ENCODE results near the gene MRPS2.
"Not testable (repeated sequence)": the region's sequence is repeated elsewhere in the genome, so short reads cannot be mapped to it uniquely, and the experiment has no call there.

The MRPS2 gene

GRCh38 chr9:135458478-135458877 lies 42.0 kb upstream of the MRPS2 start:
- H3K4me3 ChIP-seq (ENCODE audit: control insufficient read depth in 1 of 7, extremely low read depth in 1 of 7, insufficient read depth in 4 of 7, low read depth in 2 of 7, low read length in 6 of 7); H3K27ac ChIP-seq (ENCODE audit: insufficient read depth in 1 of 2, low read depth in 1 of 2, low read length in 2 of 2, poor library complexity in 1 of 2, severe bottlenecking in 2 of 2); CTCF ChIA-PET; H3K9me3 ChIP-seq (ENCODE audit: control extremely low read depth in 1 of 5, control insufficient read depth in 4 of 5, insufficient read depth in 2 of 5, low read depth in 1 of 5, low read length in 4 of 5); DNase-seq; H3K4me1 ChIP-seq (ENCODE audit: control extremely low read depth in 1 of 4, control insufficient read depth in 4 of 4, insufficient read depth in 4 of 4, low read length in 3 of 4); POLR2A ChIA-PET; H3K36me3 ChIP-seq (ENCODE audit: control insufficient read depth in 4 of 4, insufficient read depth in 4 of 4, low read length in 3 of 4): not testable (repeated sequence)
- peaks cover 0 to 22% (median 0%) of the 10 kb centered on the region in 5 experiments for H3K27me3 ChIP-seq (replicated peaks in 2 of 5; ENCODE audit: control insufficient read depth in 4 of 5, insufficient read depth in 5 of 5, low read length in 4 of 5)
- WGBS (ENCODE audit: insufficient coverage): 83% methylated on average over 1 of the region's 5 CpGs

DNA sequence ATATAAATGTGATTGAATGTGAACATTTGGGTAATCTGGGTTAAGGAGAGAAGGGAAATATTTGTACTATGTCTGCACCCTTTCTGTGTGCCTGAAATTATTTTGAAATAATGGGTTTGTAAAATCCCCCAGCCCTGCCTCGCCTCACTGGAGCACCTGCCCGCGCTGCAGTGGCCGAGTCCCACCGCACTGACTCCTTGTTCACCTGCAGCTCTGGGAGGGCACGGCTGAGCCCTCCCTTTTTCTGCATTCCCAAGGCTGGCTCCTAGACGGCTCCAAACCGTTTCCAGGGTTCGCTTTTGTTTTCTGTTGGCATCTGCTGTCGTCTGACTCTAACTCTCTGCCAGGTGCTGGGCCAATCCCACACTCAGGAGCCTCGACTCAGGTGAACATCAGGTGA lies 38.5 kb upstream of the MRPS2 start:
- ChIA-PET POLR2A (no interaction called here), CTCF (no interaction called here)
- WGBS (ENCODE audit: insufficient coverage): 90% methylated on average over 11 of the region's 11 CpGs
- Histone ChIP-seq H3K4me1 (ENCODE audit: control extremely low read depth in 1 of 4, control insufficient read depth in 4 of 4, insufficient read depth in 4 of 4, low read length in 3 of 4) (no peaks in the 10 kb centered on the region), H3K27me3 (replicated peaks in 2 of 5; ENCODE audit: control insufficient read depth in 4 of 5, insufficient read depth in 5 of 5, low read length in 4 of 5) (peaks cover 0 to 2% (median 0%) of the 10 kb centered on the region in 5 experiments), H3K36me3 (ENCODE audit: control insufficient read depth in 4 of 4, insufficient read depth in 4 of 4, low read length in 3 of 4) (no peaks in the 10 kb centered on the region), H3K4me3 (ENCODE audit: control insufficient read depth in 1 of 7, extremely low read depth in 1 of 7, insufficient read depth in 4 of 7, low read depth in 2 of 7, low read length in 6 of 7) (no peak overlapping the region), H3K9me3 (ENCODE audit: control extremely low read depth in 1 of 5, control insufficient read depth in 4 of 5, insufficient read depth in 2 of 5, low read depth in 1 of 5, low read length in 4 of 5) (no peaks in the 10 kb centered on the region), H3K27ac (ENCODE audit: insufficient read depth in 1 of 2, low read depth in 1 of 2, low read length in 2 of 2, poor library complexity in 1 of 2, severe bottlenecking in 2 of 2) (no peak overlapping the region)
- DNase-seq: no peak

DNA sequence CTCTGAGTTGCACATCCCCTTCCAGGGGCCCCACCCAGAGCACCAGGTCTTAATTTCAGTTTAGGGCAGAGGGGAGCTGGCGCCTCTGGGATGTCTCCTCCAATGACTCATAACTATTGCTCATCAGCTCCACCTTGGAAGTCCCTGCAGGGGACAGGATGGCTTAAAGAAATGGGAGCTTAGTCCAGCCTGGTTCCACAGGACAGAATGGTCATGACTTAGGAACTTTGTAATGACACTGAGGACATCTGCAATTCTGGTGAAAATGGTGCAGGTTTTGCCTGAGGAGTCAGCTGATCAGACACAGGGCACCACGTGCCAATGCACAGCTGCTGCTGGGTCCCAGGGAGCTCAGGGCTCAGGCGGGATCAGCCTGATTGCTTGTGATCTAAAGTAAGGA lies 37.3 kb upstream of the MRPS2 start:
- no peaks in the 10 kb centered on the region for H3K36me3 ChIP-seq (ENCODE audit: control insufficient read depth in 4 of 4, insufficient read depth in 4 of 4, low read length in 3 of 4)
- ChIA-PET POLR2A (no interaction called here), CTCF (interaction anchor here (0.9 kb wide), 1 partner anchor 39 kb away, joined by 3 read pairs; no protein-coding TSS in a partner anchor)
- H3K4me3 ChIP-seq (ENCODE audit: control insufficient read depth in 1 of 7, extremely low read depth in 1 of 7, insufficient read depth in 4 of 7, low read depth in 2 of 7, low read length in 6 of 7): no peak overlapping the region
- H3K27me3 ChIP-seq (replicated peaks in 2 of 5; ENCODE audit: control insufficient read depth in 4 of 5, insufficient read depth in 5 of 5, low read length in 4 of 5): peaks cover 0 to 1% (median 0%) of the 10 kb centered on the region in 5 experiments
- no peak for DNase-seq
- no peak overlapping the region for H3K27ac ChIP-seq (ENCODE audit: insufficient read depth in 1 of 2, low read depth in 1 of 2, low read length in 2 of 2, poor library complexity in 1 of 2, severe bottlenecking in 2 of 2)
- H3K4me1 ChIP-seq (ENCODE audit: control extremely low read depth in 1 of 4, control insufficient read depth in 4 of 4, insufficient read depth in 4 of 4, low read length in 3 of 4): no peaks in the 10 kb centered on the region
- H3K9me3 ChIP-seq (ENCODE audit: control extremely low read depth in 1 of 5, control insufficient read depth in 4 of 5, insufficient read depth in 2 of 5, low read depth in 1 of 5, low read length in 4 of 5): no peaks in the 10 kb centered on the region
- WGBS (ENCODE audit: insufficient coverage): 100% methylated on average over 2 of the region's 3 CpGs

DNA sequence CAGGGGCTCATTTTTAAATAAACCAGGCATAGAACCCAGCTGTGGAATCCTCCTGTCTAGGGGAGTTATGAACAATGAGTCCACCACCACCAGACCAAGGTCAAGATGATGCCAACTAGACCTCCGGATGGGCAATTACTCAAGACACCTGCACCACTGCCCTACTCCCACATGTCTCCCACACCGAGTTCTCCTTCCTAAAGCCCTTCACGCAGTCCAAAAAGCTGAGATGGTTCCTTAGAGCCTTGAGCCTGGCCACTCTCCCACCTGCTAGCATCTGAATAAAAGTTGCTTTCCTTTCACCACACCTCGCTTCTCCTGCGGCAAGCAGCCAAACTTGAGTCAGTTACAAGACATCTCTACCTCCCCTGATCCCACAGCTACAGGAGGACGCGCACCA lies 36.3 kb upstream of the MRPS2 start:
- H3K27ac ChIP-seq (ENCODE audit: insufficient read depth in 1 of 2, low read depth in 1 of 2, low read length in 2 of 2, poor library complexity in 1 of 2, severe bottlenecking in 2 of 2): no peak overlapping the region
- DNase-seq: no peak
- peaks cover 0 to 4% (median 0%) of the 10 kb centered on the region in 4 experiments for H3K4me1 ChIP-seq (ENCODE audit: control extremely low read depth in 1 of 4, control insufficient read depth in 4 of 4, insufficient read depth in 4 of 4, low read length in 3 of 4)
- H3K36me3 ChIP-seq (ENCODE audit: control insufficient read depth in 4 of 4, insufficient read depth in 4 of 4, low read length in 3 of 4): no peaks in the 10 kb centered on the region
- no peaks in the 10 kb centered on the region for H3K9me3 ChIP-seq (ENCODE audit: control extremely low read depth in 1 of 5, control insufficient read depth in 4 of 5, insufficient read depth in 2 of 5, low read depth in 1 of 5, low read length in 4 of 5)
- 93% methylated on average over 7 of the region's 7 CpGs for WGBS (ENCODE audit: insufficient coverage)
- ChIA-PET CTCF (no interaction called here), POLR2A (no interaction called here)
- no peak overlapping the region for H3K4me3 ChIP-seq (ENCODE audit: control insufficient read depth in 1 of 7, extremely low read depth in 1 of 7, insufficient read depth in 4 of 7, low read depth in 2 of 7, low read length in 6 of 7)
- H3K27me3 ChIP-seq (replicated peaks in 2 of 5; ENCODE audit: control insufficient read depth in 4 of 5, insufficient read depth in 5 of 5, low read length in 4 of 5): peaks cover 0 to 1% (median 0%) of the 10 kb centered on the region in 5 experiments

DNA sequence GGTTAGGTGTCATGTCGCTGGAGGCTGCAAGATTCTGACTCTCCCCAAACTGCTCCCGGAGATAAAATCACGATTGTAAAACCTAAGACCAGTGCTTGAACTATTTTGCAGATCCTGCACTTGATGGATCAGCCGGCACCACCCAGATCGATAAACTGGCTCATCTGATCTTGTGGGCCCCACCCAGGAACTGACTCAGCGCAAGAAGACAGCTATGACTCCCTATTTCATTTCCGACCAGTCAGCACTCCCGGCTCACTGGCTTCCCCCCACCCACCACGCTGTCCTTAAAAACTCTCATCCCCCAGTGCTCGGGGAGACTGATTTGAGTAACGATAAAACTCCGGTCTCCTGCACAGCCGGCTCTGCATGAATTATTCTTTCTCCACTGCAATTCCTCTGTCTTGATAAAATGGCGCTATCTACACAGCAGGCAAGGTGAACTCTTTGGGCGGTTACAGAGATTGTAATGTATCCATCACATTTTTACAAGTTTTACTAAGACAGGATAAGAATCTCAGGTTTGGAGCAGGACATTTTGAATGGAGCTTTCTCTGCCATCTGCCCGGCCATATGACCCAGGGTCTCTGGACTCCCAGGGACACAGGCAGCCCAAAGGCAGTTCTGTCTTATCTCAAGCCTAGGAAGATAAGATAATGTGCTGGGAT lies 31.5 kb upstream of the MRPS2 start:
- no peaks in the 10 kb centered on the region for H3K9me3 ChIP-seq (ENCODE audit: control extremely low read depth in 1 of 5, control insufficient read depth in 4 of 5, insufficient read depth in 2 of 5, low read depth in 1 of 5, low read length in 4 of 5)
- peak overlapping the region in 1 of 2 experiments; percentile 54 for H3K27ac ChIP-seq (ENCODE audit: insufficient read depth in 1 of 2, low read depth in 1 of 2, low read length in 2 of 2, poor library complexity in 1 of 2, severe bottlenecking in 2 of 2)
- H3K36me3 ChIP-seq (ENCODE audit: control insufficient read depth in 4 of 4, insufficient read depth in 4 of 4, low read length in 3 of 4): no peaks in the 10 kb centered on the region
- no peaks in the 10 kb centered on the region for H3K27me3 ChIP-seq (replicated peaks in 2 of 5; ENCODE audit: control insufficient read depth in 4 of 5, insufficient read depth in 5 of 5, low read length in 4 of 5)
- no peak for DNase-seq
- CTCF ChIA-PET: interaction anchor here (1.3 kb wide), 1 partner anchor 32 kb away, joined by 3 read pairs; no protein-coding TSS in a partner anchor
- H3K4me3 ChIP-seq (ENCODE audit: control insufficient read depth in 1 of 7, extremely low read depth in 1 of 7, insufficient read depth in 4 of 7, low read depth in 2 of 7, low read length in 6 of 7): peak overlapping the region in 2 of 7 experiments; percentile 7 to 24
- peaks cover 0 to 5% (median 0%) of the 10 kb centered on the region in 4 experiments for H3K4me1 ChIP-seq (ENCODE audit: control extremely low read depth in 1 of 4, control insufficient read depth in 4 of 4, insufficient read depth in 4 of 4, low read length in 3 of 4)
- WGBS (ENCODE audit: insufficient coverage): 64% methylated on average over 16 of the region's 16 CpGs
- POLR2A ChIA-PET: no interaction called here

GRCh38 chr9:135471791-135472640 lies 28.5 kb upstream of the MRPS2 start:
- WGBS (ENCODE audit: insufficient coverage): 94% methylated on average over 19 of the region's 23 CpGs
- H3K4me3 ChIP-seq (ENCODE audit: control insufficient read depth in 1 of 7, extremely low read depth in 1 of 7, insufficient read depth in 4 of 7, low read depth in 2 of 7, low read length in 6 of 7): no peak overlapping the region
- no peaks in the 10 kb centered on the region for H3K9me3 ChIP-seq (ENCODE audit: control extremely low read depth in 1 of 5, control insufficient read depth in 4 of 5, insufficient read depth in 2 of 5, low read depth in 1 of 5, low read length in 4 of 5)
- DNase-seq: no peak
- H3K4me1 ChIP-seq (ENCODE audit: control extremely low read depth in 1 of 4, control insufficient read depth in 4 of 4, insufficient read depth in 4 of 4, low read length in 3 of 4): peaks cover 0 to 5% (median 0%) of the 10 kb centered on the region in 4 experiments
- no peak overlapping the region for H3K27ac ChIP-seq (ENCODE audit: insufficient read depth in 1 of 2, low read depth in 1 of 2, low read length in 2 of 2, poor library complexity in 1 of 2, severe bottlenecking in 2 of 2)
- H3K27me3 ChIP-seq (replicated peaks in 2 of 5; ENCODE audit: control insufficient read depth in 4 of 5, insufficient read depth in 5 of 5, low read length in 4 of 5): no peaks in the 10 kb centered on the region
- CTCF ChIA-PET: interaction anchor here (1.4 kb wide), 1 partner anchor 32 kb away, joined by 4 read pairs; no protein-coding TSS in a partner anchor
- POLR2A ChIA-PET: no interaction called here
- H3K36me3 ChIP-seq (ENCODE audit: control insufficient read depth in 4 of 4, insufficient read depth in 4 of 4, low read length in 3 of 4): no peaks in the 10 kb centered on the region

All from common myeloid progenitor, CD34-positive (primary cell).